GM19467 (cell line): Measurements from ENCODE around the gene MAP3K5.
"Not testable (repeated sequence)": the region's sequence is repeated elsewhere in the genome, so short reads cannot be mapped to it uniquely, and the experiment has no call there.

ENCODE experiments used
- ATAC-seq: cut with Tn5 transposase; IDR thresholded peaks from one replicate; pipeline ENCODE4 v1.9.1; 2021; ENCODE audit warnings: mild to moderate bottlenecking, moderate library complexity; ENCODE audit not compliant: unreplicated experiment

MAP3K5 gene

GRCh38 chr6:136772685-136773472 is 19.4 kb downstream of the MAP3K5 start:
- peak; percentile 71 for ATAC-seq

GRCh38 chr6:136771306-136771705 is 21.0 kb downstream of the MAP3K5 start:
- no peak for ATAC-seq

- no peak for ATAC-seq
Observed at GRCh38 chr6:136769759-136770158, 22.5 kb downstream of the MAP3K5 start.

DNA sequence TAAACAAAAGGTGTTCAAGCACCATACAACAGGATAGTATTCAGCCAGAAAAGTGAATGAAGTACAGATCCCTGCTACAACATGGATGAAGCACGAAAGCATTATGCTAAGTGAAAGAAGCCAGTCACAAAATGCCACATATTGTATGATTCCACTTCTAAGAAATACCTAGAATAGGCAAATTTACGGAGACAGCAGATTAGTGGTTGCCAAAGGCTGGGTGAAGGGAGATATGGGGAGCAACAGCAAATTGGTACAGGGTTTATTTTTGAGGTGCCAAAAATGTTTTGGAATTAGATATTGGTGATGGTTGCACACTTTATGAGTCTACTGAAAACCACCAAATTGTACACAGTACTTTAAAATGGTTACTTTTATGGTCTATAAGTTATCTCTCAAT is 23.2 kb downstream of the MAP3K5 start:
- ATAC-seq: no peak

DNA sequence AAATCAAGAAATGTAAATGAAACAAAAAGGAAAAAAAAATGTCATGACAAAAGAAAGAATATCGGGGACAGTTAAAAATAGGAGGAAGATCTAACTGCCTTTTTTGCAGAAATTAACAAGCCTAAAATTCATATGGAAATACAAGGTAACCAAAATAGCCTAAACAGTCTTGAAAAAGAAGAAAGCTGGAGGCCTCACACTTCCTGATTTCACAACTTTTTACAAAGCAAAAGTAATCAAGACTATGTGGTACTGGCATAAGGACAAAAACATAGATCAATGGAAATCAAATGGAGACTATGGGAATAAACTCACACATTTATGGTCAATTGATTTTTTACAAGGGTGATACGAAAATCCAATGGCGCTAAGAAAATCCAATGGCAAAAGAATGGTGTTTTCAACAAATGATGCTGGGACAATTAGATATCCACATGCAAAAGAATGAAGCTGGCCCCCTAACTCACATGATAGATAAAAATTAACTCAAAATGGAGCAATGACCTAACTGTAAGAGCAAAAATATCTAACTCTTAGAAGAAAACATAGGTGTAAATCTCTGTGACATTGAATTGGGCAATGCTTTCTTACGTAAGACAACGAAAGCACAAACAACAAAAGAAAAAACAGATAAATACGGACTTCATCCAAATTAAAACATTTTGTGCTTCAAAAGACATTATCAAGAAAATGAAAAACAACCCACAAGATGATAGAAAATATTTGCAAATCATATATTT is 24.5 kb downstream of the MAP3K5 start:
- no peak for ATAC-seq

DNA sequence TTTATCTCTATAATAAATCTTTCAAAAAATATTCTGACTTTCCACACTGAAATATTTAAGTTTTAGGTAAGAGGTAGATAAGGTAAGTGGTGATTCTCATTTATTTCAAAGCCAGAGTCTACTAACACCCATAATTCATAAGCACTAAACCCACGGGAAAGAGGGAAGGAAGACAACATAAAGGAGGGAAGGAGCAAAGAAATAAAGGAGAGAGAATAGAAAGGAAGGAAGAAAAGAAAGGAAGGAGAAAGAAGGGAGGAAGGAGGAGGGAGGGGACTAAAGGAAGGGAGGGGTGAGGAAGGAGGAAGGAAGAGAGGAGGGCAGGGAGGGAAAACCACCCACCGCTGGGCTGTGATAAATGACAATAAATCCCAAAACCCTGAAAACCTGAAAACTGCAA is 25.2 kb downstream of the MAP3K5 start:
- no peak for ATAC-seq

DNA sequence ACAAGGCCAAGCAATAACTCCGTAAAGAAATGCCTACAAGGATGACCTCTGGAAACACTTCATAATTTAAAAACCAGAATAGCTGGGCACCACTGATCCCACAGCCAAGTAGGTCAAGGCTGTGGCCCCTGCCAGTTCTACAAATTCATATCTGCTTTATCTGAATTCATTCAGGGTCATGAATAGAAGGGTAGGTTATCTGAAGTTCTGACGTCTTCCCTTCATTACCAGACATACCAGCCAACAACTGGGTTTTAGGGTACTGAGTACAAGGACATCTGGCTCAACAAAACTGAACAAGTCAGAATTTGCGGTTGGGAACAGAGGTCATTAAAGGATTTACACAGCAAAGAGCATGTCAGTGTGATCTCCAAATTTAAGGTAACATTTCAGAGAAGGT is 26.0 kb downstream of the MAP3K5 start:
- no peak for ATAC-seq

DNA sequence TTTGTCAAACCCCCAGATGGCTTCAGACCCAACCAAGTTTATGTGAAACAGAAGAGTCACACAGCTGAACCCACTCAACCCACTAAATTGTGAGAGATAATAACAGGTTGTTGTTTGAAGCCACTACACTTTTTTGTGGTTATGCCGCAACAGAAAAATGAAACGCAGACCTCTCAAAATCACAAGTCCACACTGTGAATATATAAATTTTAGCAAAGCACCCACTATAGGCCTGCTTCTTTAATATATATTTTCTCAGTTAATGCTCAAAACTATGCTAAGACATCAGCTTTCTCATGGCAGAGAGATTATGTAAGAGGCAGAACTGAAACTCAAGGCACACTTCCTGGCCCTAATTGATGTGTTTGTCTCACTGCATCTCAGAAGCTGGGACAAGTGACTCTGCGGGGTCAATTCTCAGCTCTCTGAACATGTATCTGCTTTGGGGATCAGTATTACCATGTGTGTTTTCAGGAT is 27.7 kb downstream of the MAP3K5 start:
- ATAC-seq: peak; percentile 45

- peak; percentile 31 for ATAC-seq
Observed at GRCh38 chr6:136763716-136764516, 28.4 kb downstream of the MAP3K5 start.

- ATAC-seq: no peak
Observed at GRCh38 chr6:136763255-136763654, 29.0 kb downstream of the MAP3K5 start.

DNA sequence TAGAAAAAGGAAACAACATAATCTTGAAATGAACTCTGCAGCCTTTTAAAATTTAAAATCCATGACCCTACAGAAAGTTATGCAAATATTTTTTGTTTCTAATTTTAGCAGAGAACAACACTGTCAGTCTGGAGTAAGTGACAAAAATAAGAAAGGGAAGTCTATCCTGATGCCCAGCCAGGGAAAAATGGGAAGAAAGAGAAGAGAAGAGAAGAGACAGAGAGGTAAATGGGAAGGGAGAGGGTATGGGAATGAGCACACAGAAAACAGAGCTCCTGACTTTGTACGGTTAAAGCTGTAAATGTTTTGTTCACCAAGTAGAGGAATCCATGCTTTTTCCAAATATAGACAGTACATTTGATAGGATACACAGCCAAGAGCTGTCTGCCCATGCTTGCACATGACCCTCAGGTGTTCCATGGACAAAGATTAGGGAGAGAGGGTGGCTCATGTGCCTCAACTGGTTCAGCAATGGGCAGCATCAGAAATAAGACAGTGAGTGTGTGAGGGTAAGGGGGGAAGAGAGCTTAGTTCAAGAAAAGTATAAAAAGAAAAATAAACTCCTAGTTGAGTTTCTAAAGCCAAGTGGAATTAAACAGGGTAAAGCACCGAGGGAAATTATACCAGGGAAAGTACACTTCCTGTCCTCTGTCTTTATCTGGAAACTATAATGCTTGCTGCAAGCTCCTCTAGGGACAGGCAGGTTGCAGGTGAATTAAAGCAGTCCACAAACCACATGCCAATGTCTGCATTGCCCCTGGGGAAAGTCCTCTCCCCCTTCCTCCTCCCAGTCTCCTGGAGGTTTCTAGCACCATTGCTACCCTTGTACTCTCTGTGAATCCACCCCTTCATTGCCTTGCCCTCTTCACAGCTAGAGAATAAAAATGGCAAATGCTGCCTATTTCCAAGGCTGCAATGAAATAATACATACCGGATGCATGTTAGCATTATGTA is 30.0 kb downstream of the MAP3K5 start:
- no peak for ATAC-seq

- ATAC-seq: no peak
Observed at GRCh38 chr6:136761227-136761922, 30.9 kb downstream of the MAP3K5 start.

DNA sequence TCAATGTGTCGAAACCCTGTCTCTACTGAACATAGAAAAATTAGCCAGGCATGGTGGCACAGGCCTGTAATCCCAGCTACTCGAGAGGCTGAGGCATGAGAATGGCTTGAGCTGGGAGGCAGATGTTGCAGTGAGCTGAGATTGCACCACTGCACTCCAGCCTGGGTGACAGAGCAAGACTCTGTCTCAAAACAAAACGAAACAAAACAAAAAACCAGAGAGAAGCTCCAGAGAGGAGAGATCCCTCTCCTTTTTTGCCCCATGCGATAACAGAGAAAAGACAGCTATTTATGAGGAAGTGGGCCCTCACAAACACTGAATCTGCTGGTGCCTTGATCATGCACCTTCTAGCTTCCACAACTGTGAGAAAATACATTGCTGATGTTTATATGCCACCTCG is 31.5 kb downstream of the MAP3K5 start:
- ATAC-seq: not testable (repeated sequence)

DNA sequence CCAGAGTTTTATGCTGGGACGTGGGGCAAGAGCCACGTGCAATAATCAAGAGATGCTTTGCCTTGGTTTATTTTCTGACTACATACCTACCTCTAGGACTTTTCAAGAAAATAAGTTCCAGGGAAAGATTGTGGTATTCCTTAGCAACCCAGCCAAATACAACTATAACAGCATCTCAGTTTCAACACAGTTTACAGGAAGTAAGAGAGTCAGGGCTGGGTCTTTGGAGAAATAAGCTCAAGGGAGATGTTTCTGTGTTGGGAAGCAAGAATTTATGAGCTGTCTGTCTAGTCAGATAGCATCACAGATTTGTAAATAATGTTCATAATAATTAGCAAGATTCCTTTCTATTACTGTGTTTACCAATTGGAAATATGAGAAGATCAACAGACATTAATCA is 35.1 kb downstream of the MAP3K5 start:
- no peak for ATAC-seq

GRCh38 chr6:136754820-136755219 is 37.5 kb downstream of the MAP3K5 start:
- ATAC-seq: no peak

GRCh38 chr6:136753624-136754023 is 38.7 kb downstream of the MAP3K5 start:
- no peak for ATAC-seq

GRCh38 chr6:136752554-136752953 is 39.7 kb downstream of the MAP3K5 start:
- no peak for ATAC-seq

DNA sequence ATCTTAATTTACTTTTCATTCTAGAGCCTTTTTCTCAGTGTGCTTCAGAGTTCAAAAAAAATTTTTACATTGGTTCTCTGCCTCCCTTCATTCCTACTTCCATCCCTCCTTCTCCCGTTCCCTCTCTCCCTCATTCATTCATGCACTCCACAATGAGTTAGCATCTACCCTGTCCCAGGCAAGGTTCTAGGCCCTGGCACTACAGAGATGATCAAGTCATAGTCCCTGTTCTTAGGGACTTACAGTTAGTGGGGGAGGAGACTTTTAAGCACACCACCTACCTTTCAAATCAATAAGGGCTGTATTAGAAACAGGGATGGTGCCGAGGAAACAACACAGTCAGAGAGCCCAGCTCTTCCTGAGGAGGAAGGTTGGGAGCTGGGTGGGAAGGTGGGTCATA is 40.3 kb downstream of the MAP3K5 start:
- peak; percentile 4 for ATAC-seq

- ATAC-seq: peak; percentile 84
Observed at GRCh38 chr6:136751522-136751956, 40.7 kb downstream of the MAP3K5 start.
